CD4-positive, alpha-beta T cell treated with Interleukin-4 for 1 hour (primary cell): ENCODE measurements around the gene BRIP1.

Source experiments
- DNase-seq, 2 donors: peaks; one replicate each; pipeline ENCODE4 v3.0.0-alpha.2; 2020 to 2022

Gene BRIP1

GRCh38 chr17:61650749-61651148 lies 212.6 kb downstream of the BRIP1 start:
- no peak for DNase-seq

- no peak for DNase-seq
These were observed 214.7 kb downstream of the BRIP1 start for GRCh38 chr17:61648587-61648986.

- DNase-seq, result no peak
These were observed 216.3 kb downstream of the BRIP1 start for GRCh38 chr17:61647047-61647446.

- no peak for DNase-seq
These were observed 216.8 kb downstream of the BRIP1 start for GRCh38 chr17:61646482-61646881.

- no peak for DNase-seq
These were observed 217.4 kb downstream of the BRIP1 start for GRCh38 chr17:61645920-61646319.

- no peak for DNase-seq
These were observed 218.2 kb downstream of the BRIP1 start for GRCh38 chr17:61644800-61645774.

- no peak for DNase-seq
These were observed 220.6 kb downstream of the BRIP1 start for GRCh38 chr17:61642768-61643167.

GRCh38 chr17:61641715-61642114 lies 221.6 kb downstream of the BRIP1 start:
- no peak for DNase-seq

DNA sequence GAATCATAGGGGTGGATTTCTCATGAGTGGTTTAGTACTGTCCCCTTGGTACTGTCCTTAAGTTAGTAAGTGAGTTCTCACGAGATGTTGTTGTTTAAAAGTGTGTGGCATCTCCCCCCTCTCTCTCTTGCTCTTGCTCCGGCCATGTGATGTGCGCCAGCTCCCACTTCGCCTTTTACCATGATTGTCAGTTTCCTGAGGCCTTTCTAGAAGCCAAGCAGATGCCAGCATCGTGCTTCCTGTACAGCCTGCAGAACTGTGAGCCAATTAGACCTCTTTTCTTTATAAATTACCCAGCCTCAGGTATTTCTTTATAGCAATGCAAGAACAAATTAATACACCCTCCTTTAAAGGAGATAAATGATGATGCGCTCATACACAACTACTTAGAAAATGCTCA lies 222.2 kb downstream of the BRIP1 start:
- DNase-seq, result no peak

DNA sequence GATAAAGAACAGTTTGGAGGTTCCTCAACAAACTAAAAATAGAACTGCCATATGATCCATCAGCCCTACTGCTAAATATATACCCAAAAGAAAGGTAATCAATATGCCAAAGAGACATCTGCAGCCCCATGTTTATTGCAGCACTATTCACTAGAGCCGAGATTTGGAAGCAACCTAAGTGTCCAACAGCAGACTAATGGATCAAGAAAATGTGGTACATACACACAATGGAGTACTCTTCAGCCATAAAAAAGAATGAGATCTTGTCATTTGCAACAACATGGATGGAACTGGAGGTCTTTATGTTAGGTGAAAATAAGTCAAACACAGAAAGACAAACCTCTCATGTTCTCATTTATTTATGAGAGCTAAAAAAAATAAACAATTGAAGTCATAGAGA lies 223.5 kb downstream of the BRIP1 start:
- no peak for DNase-seq

DNA sequence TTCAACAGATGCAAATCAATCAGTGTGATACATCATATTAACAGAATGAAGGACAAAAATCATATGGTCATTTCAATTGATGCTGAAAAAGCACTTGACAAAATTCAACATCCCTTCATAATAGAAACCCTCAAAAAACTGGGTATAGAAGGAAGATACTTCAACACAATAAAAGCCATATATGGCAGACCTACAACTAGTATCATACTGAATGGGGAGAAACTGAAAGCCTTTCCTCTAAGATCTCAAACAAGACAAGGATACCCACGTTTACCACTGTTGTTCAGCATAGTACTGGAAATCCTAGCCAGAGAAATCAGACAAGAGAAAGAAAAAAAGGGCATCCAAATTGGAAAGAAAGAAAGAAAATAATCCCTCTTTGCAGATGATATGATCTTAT lies 225.2 kb downstream of the BRIP1 start:
- DNase-seq, result no peak

GRCh38 chr17:61635913-61636432 lies 227.4 kb downstream of the BRIP1 start:
- peak; percentile 48 to 64 for DNase-seq

- no peak for DNase-seq
These were observed 228.3 kb downstream of the BRIP1 start for GRCh38 chr17:61634942-61635538.

GRCh38 chr17:61634011-61634539 lies 229.3 kb downstream of the BRIP1 start:
- no peak for DNase-seq

GRCh38 chr17:61632826-61633225 lies 230.5 kb downstream of the BRIP1 start:
- DNase-seq, result no peak

GRCh38 chr17:61631800-61632199 lies 231.5 kb downstream of the BRIP1 start:
- no peak for DNase-seq
